Measurements from ENCODE around the gene MAMLD1. TPM values are rescaled to one million over a fixed set of nuclear protein-coding genes. Genes with fewer than 3 reads are reported as not detected.

MAMLD1 gene
- total and polyA plus RNA-seq, 2 donors (not counting 3 experiments of a cell fraction or from before 2014, with no cell fraction given), result 2.5 to 5.6 TPM

DNA sequence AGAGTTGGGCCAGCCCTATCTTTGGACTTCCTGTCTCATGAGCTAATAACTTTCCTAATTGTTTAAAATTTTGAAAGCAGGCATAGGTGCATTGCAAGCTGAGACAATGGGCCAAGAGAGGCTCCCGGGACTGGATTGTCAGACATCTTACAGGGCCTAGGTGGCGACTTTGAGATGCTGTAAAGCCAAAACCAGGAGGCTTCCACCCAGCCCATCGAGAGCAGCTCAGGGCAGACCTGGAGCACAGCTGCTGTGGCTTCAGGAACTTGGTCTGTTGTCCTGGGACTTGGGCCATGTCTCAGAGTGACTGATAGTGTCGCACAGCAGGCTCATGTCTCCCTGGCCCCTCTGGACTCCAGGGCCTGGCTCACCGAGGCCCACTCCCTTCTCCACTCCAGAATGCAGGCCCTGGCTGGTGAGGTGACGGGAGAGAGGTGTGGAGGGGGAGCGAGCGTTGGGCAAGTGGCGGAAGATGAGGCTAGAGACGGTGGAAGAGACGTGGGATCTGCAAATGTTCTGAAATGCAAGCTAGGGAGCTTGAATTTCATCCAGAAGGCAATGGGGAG is 181.2 kb downstream of the MAMLD1 start:
- H3K79me2 ChIP-seq (ENCODE audit: control insufficient read depth, insufficient read depth, low read length), result no peaks in the 10 kb centered on the region
- no peaks in the 10 kb centered on the region for H3K36me3 ChIP-seq (ENCODE audit: control insufficient read depth in 2 of 2, extremely low read depth in 1 of 2, insufficient read depth in 2 of 2, low read length in 2 of 2)
- no TSS peak for BruUV-seq (replicated peaks)
- dilution Hi-C loops (cut with MboI; ENCODE audit: extremely low pct_ligation_motif_present, low sequenced_read_pairs) (no loop called here), intact Hi-C loops (cut with micrococcal nuclease) (no loop called here)
- peaks cover 9% of the 10 kb centered on the region for H3K4me1 ChIP-seq (ENCODE audit: control insufficient read depth, extremely low read depth, insufficient read depth, low read length)
- no peak overlapping the region for H3K4me2 ChIP-seq (ENCODE audit: insufficient read depth, low read length)
- DNase-seq (ENCODE audit: low read depth, low spot score) (no peak), FAIRE-seq (peak; percentile 85)
- POLR2A ChIA-PET, result no interaction called here
- H3K9me3 ChIP-seq (replicated peaks; ENCODE audit: control insufficient read depth, insufficient read depth, low read length), result no peaks in the 10 kb centered on the region
- H2AFZ ChIP-seq (ENCODE audit: low read depth, low read length), result no peak overlapping the region
- no peak overlapping the region for H3K4me3 ChIP-seq (replicated peaks in 1 of 3; ENCODE audit: insufficient read depth in 1 of 3, low read depth in 1 of 3, low read length in 3 of 3)
- no peaks in the 10 kb centered on the region for H3K27me3 ChIP-seq (ENCODE audit: control insufficient read depth in 2 of 2, insufficient read depth in 2 of 2, low read length in 2 of 2)
- H3K27ac ChIP-seq (ENCODE audit: insufficient read depth, low read depth, low read length), result no peak overlapping the region
- TF ChIP-seq FOS (IDR thresholded peaks at IDR 0.05; ENCODE audit: borderline replicate concordance, insufficient read depth, low read length) (no peak), EZH2 (IDR thresholded peaks at IDR 0.05; ENCODE audit: borderline replicate concordance, low read depth, low read length, severe bottlenecking) (no peak)
- CTCF ChIA-PET, result interaction anchor here (2.0 kb wide), 1 partner anchor 43 kb away, joined by 5 read pairs; no protein-coding TSS in a partner anchor
- H3K9me1 ChIP-seq (replicated peaks; ENCODE audit: control insufficient read depth, extremely low read depth, insufficient read depth, low read length), result no peaks in the 10 kb centered on the region
- H4K20me1 ChIP-seq (replicated peaks; ENCODE audit: control insufficient read depth, extremely low read depth, insufficient read depth, low read length), result no peaks in the 10 kb centered on the region
- H3K9ac ChIP-seq (replicated peaks; ENCODE audit: extremely low read depth, insufficient read depth, low read length), result no peak overlapping the region

GRCh38 chrX:150544835-150545770 is 182.0 kb downstream of the MAMLD1 start:
- H3K9ac ChIP-seq (replicated peaks; ENCODE audit: extremely low read depth, insufficient read depth, low read length), result no peak overlapping the region
- DNase-seq (ENCODE audit: low read depth, low spot score), result peak; percentile 13
- no peak overlapping the region for H3K4me3 ChIP-seq (replicated peaks in 1 of 3; ENCODE audit: insufficient read depth in 1 of 3, low read depth in 1 of 3, low read length in 3 of 3)
- no peak overlapping the region for H2AFZ ChIP-seq (ENCODE audit: low read depth, low read length)
- dilution Hi-C loops (cut with MboI; ENCODE audit: extremely low pct_ligation_motif_present, low sequenced_read_pairs) (no loop called here), intact Hi-C loops (cut with micrococcal nuclease) (no loop called here)
- H4K20me1 ChIP-seq (replicated peaks; ENCODE audit: control insufficient read depth, extremely low read depth, insufficient read depth, low read length), result no peaks in the 10 kb centered on the region
- no peaks in the 10 kb centered on the region for H3K9me3 ChIP-seq (replicated peaks; ENCODE audit: control insufficient read depth, insufficient read depth, low read length)
- H3K36me3 ChIP-seq (ENCODE audit: control insufficient read depth in 2 of 2, extremely low read depth in 1 of 2, insufficient read depth in 2 of 2, low read length in 2 of 2), result no peaks in the 10 kb centered on the region
- H3K9me1 ChIP-seq (replicated peaks; ENCODE audit: control insufficient read depth, extremely low read depth, insufficient read depth, low read length), result no peaks in the 10 kb centered on the region
- peak; percentile 4 for FAIRE-seq
- no peak for TF ChIP-seq MAX (IDR thresholded peaks at IDR 0.05; ENCODE audit: insufficient read depth, insufficient read length)
- no peak for TF ChIP-seq EZH2 (IDR thresholded peaks at IDR 0.05; ENCODE audit: borderline replicate concordance, low read depth, low read length, severe bottlenecking)
- no peak for TF ChIP-seq POLR2AphosphoS5 (IDR thresholded peaks at IDR 0.05; ENCODE audit: insufficient read depth, low read depth, low read length)
- TF ChIP-seq MYC (IDR thresholded peaks at IDR 0.05; ENCODE audit: low read depth, low read length), result no peak
- no peak for TF ChIP-seq POLR2A (IDR thresholded peaks at IDR 0.05; ENCODE audit: low read depth, low read length)
- no peak for TF ChIP-seq FOS (IDR thresholded peaks at IDR 0.05; ENCODE audit: borderline replicate concordance, insufficient read depth, low read length)
- TF ChIP-seq JUN (IDR thresholded peaks at IDR 0.05; ENCODE audit: borderline replicate concordance, insufficient read depth, insufficient read length, low read depth), result no peak
- no peak for TF ChIP-seq GATA2 (IDR thresholded peaks at IDR 0.05; ENCODE audit: insufficient read depth, insufficient read length, low read depth, low read length)
- TF ChIP-seq, protein P1, sequence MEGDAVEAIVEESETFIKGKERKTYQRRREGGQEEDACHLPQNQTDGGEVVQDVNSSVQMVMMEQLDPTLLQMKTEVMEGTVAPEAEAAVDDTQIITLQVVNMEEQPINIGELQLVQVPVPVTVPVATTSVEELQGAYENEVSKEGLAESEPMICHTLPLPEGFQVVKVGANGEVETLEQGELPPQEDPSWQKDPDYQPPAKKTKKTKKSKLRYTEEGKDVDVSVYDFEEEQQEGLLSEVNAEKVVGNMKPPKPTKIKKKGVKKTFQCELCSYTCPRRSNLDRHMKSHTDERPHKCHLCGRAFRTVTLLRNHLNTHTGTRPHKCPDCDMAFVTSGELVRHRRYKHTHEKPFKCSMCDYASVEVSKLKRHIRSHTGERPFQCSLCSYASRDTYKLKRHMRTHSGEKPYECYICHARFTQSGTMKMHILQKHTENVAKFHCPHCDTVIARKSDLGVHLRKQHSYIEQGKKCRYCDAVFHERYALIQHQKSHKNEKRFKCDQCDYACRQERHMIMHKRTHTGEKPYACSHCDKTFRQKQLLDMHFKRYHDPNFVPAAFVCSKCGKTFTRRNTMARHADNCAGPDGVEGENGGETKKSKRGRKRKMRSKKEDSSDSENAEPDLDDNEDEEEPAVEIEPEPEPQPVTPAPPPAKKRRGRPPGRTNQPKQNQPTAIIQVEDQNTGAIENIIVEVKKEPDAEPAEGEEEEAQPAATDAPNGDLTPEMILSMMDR (IDR thresholded peaks at IDR 0.05; ENCODE audit: extremely low read depth in 1 of 2, insufficient read depth in 1 of 2, low read depth in 1 of 2, low read length in 2 of 2), result no peak
- BruUV-seq (replicated peaks), result no TSS peak
- no peaks in the 10 kb centered on the region for H3K79me2 ChIP-seq (ENCODE audit: control insufficient read depth, insufficient read depth, low read length)
- CTCF ChIA-PET, result interaction anchor here (1.0 to 2.0 kb wide), 2 partner anchors 8 to 42 kb away, joined by 3 to 5 read pairs; no protein-coding TSS in a partner anchor
- no peaks in the 10 kb centered on the region for H3K27me3 ChIP-seq (ENCODE audit: control insufficient read depth in 2 of 2, insufficient read depth in 2 of 2, low read length in 2 of 2)
- peaks cover 9% of the 10 kb centered on the region for H3K4me1 ChIP-seq (ENCODE audit: control insufficient read depth, extremely low read depth, insufficient read depth, low read length)
- H3K27ac ChIP-seq (ENCODE audit: insufficient read depth, low read depth, low read length), result no peak overlapping the region
- no peak overlapping the region for H3K4me2 ChIP-seq (ENCODE audit: insufficient read depth, low read length)
- POLR2A ChIA-PET, result no interaction called here

All from endothelial cell of umbilical vein (primary cell).